AG04450 (cell line): ENCODE data around the gene IKZF1. TPM values are rescaled to one million over a fixed set of nuclear protein-coding genes. Genes with fewer than 3 reads are reported as not detected.

ENCODE experiments used
- CTCF ChIA-PET: fragments of 300-600, 350-600 bp; formaldehyde crosslinking; extraction: SDS; loops from one replicate; lab custom pipeline; 2022; ENCODE audit warnings: antibody characterized with exemption, inconsistent platforms; lab: Charles Lee
- POLR2A ChIA-PET: fragments of 350-600 bp; formaldehyde crosslinking; extraction: SDS; loops from one replicate; lab custom pipeline; 2021; ENCODE audit warnings: antibody characterized with exemption, inconsistent platforms; lab: Yijun Ruan, JAX
- DNase-seq: peaks from one replicate; pipeline ENCODE4 v3.0.0-alpha.2; 2011; ENCODE audit warnings: low read depth, low spot score
- H3K27ac ChIP-seq: one replicate; pipeline ENCODE4 v1.5.1; 2012; ENCODE audit warnings: low read depth, low read length, control low read depth
- H3K27me3 ChIP-seq: one replicate; pipeline ENCODE4 v1.6.0; 2012; ENCODE audit warnings: low read length; ENCODE audit not compliant: control insufficient read depth, insufficient read depth
- H3K4me3 ChIP-seq: 2 replicates; pipeline ENCODE4 v1.5.1; 2011; ENCODE audit warnings: mild to moderate bottlenecking, low read depth, low read length, control low read depth
- H3K9me3 ChIP-seq: 2 replicates; pipeline ENCODE4 v1.5.1; 2012; ENCODE audit warnings: low read length; ENCODE audit not compliant: control insufficient read depth, insufficient read depth
- polyA plus RNA-seq: library from polyadenylated mRNA; depleted of rRNA; stranded (reverse); fragments of >200 nt; gene quantifications from 2 replicates; pipeline ENCODE4 v1.2.3, GENCODE V29; 2011
- TF ChIP-seq, protein P1 (sequence below): IDR thresholded peaks from 2 replicates; pipeline ENCODE4 v1.5.1; 2011; ENCODE audit warnings: low read depth, low read length, control low read depth, inconsistent platforms

IKZF1 gene
- polyA plus RNA-seq, 1 experiment, result not detected

DNA sequence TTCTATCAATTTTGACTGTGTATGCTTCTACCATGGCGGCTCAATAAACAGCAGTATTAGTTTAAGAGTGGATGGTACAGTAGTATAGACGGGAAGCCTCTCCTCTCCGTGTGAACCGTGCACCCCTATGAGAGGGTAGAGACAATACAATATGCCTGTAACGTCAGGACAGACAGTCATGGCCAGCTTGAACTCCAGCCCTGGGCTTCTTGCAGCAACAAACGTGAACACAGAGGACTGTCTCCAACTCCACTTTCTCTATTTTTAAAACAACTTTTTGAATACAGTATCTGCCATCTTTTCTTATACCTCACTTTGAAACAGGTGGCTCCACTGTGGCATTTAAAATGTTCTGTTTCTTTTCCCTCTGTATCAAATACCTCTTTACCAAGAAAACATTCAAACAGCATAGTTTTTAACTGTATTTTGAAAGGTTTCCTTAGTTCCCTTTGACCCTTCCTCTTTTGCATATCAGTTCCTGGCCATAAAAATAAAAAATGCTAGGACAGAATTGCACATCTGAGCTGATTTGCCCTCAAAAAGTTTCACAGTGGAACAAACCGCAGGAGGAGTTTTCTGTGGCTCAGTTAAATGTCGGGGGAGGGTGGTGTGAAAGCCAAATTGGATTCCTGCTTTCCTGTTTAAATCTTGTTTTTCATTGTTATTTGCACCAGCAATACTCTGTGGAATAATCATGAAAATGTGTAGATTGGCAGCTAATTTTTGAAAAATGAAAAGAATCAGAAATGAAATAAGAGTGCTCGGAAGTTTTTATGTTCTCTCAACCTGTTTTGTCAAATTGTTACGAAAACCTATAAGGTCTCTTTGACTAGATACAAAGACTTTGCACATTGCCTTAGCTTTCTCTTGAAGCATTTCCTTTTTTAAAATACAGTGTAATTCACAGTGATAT is 8.0 kb downstream of the IKZF1 start:
- ChIA-PET CTCF (no interaction called here), POLR2A (no interaction called here)
- peaks cover 6% of the 10 kb centered on the region for H3K27me3 ChIP-seq
- TF ChIP-seq, protein P1, sequence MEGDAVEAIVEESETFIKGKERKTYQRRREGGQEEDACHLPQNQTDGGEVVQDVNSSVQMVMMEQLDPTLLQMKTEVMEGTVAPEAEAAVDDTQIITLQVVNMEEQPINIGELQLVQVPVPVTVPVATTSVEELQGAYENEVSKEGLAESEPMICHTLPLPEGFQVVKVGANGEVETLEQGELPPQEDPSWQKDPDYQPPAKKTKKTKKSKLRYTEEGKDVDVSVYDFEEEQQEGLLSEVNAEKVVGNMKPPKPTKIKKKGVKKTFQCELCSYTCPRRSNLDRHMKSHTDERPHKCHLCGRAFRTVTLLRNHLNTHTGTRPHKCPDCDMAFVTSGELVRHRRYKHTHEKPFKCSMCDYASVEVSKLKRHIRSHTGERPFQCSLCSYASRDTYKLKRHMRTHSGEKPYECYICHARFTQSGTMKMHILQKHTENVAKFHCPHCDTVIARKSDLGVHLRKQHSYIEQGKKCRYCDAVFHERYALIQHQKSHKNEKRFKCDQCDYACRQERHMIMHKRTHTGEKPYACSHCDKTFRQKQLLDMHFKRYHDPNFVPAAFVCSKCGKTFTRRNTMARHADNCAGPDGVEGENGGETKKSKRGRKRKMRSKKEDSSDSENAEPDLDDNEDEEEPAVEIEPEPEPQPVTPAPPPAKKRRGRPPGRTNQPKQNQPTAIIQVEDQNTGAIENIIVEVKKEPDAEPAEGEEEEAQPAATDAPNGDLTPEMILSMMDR, result no peak
- DNase-seq, result no peak
- no peak overlapping the region for H3K27ac ChIP-seq
- H3K4me3 ChIP-seq, result no peak overlapping the region
- no peaks in the 10 kb centered on the region for H3K9me3 ChIP-seq

- CTCF ChIA-PET, result no interaction called here
- H3K27ac ChIP-seq, result no peak overlapping the region
- peaks cover 6% of the 10 kb centered on the region for H3K27me3 ChIP-seq
- H3K4me3 ChIP-seq, result no peak overlapping the region
- no peak for DNase-seq
- H3K9me3 ChIP-seq, result no peaks in the 10 kb centered on the region
- POLR2A ChIA-PET, result no interaction called here
- TF ChIP-seq, protein P1, result no peak
These were observed 10.5 kb downstream of the IKZF1 start for GRCh38 chr7:50314836-50315592.

- POLR2A ChIA-PET, result no interaction called here
- DNase-seq, result no peak
- Histone ChIP-seq H3K27ac (no peak overlapping the region), H3K4me3 (no peak overlapping the region), H3K9me3 (no peaks in the 10 kb centered on the region), H3K27me3 (peaks cover 6% of the 10 kb centered on the region)
- TF ChIP-seq, protein P1, result no peak
- CTCF ChIA-PET, result no interaction called here
These were observed 11.5 kb downstream of the IKZF1 start for GRCh38 chr7:50315739-50316671.

DNA sequence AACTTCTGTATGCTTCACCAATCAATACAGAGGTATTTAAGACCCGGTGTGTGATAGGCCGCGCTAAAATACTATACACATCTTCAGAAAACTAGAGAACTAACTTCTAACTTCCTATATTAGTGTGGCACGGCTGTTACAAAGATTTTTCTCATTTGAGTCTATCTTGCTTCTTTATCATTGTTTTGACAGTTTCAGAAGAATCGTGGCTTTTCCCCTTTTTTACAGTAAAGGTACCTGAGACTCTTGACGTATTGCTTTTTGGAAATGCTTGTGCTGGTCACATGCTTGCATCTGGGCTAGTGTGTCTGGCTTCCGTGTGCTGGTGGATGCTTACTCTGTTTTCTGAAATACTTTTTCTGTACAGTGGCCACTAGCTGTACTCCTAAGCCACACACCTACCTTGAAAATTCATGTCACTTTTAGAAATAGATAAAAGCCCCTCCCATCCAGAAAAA is 12.7 kb downstream of the IKZF1 start:
- Histone ChIP-seq H3K4me3 (no peak overlapping the region), H3K27me3 (peaks cover 5% of the 10 kb centered on the region), H3K27ac (no peak overlapping the region), H3K9me3 (no peaks in the 10 kb centered on the region)
- no peak for DNase-seq
- TF ChIP-seq, protein P1, result no peak
- ChIA-PET POLR2A (no interaction called here), CTCF (no interaction called here)
